ENCODE results near the gene AEBP2.
A peak's percentile ranks its signal among the peaks of the same experiment; 100 is the strongest.
"Not testable (repeated sequence)": the region's sequence is repeated elsewhere in the genome, so short reads cannot be mapped to it uniquely, and the experiment has no call there.

Gene AEBP2, protein sequence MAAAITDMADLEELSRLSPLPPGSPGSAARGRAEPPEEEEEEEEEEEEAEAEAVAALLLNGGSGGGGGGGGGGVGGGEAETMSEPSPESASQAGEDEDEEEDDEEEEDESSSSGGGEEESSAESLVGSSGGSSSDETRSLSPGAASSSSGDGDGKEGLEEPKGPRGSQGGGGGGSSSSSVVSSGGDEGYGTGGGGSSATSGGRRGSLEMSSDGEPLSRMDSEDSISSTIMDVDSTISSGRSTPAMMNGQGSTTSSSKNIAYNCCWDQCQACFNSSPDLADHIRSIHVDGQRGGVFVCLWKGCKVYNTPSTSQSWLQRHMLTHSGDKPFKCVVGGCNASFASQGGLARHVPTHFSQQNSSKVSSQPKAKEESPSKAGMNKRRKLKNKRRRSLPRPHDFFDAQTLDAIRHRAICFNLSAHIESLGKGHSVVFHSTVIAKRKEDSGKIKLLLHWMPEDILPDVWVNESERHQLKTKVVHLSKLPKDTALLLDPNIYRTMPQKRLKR

GRCh38 chr12:19439059-19440018 lies at the start of gene AEBP2:
AEBP2 (plus strand) TSS chr12:19439492; CDS start chr12:19439700, 208 bp downstream.
- TF ChIP-seq JUND (IDR thresholded peaks at IDR 0.05; ENCODE audit: low read depth) = no peak; the same call in 1 of the 2 replicates
- in situ Hi-C loops (cut with HindIII; ENCODE audit: low pct_unique_long_range_greater_than_20kb, low sequenced_read_pairs) = no loop called here
- peak; percentile 96 to 98 for DNase-seq (ENCODE audit: low read depth in 1 of 2, low spot score in 1 of 2)

DNA sequence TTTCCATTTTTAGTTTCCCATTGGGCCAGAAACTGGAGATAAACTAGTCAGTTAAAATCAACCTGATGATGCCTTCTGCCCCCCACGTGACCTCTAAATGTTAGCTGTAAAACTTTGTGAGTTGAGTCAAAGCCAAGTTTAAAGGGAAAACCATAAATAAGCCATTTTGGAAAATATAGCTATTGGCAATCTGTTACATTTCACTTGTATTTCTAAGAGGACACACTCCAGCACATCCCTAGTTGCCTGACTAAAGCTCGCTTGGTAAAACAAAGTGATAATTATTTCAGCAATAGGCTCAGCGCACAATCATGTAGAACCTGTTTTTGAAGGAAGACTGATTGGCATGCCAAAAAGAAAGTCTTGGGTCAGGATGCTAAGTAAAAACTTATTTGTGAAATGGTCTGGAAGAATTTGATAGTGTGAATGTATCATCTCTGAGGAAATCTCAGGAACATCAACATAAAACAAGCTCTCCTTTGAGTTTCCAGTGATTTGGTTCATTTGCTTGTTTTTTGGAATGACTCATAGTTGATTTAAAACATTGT lies 49.2 kb upstream of the AEBP2 start:
- in situ Hi-C loops (cut with HindIII; ENCODE audit: low pct_unique_long_range_greater_than_20kb, low sequenced_read_pairs) = no loop called here
- TF ChIP-seq JUND (IDR thresholded peaks at IDR 0.05; ENCODE audit: low read depth) = no peak
- no peak for DNase-seq (ENCODE audit: low read depth in 1 of 2, low spot score in 1 of 2)

GRCh38 chr12:19392644-19393043 lies 46.6 kb upstream of the AEBP2 start:
- DNase-seq (ENCODE audit: low read depth in 1 of 2, low spot score in 1 of 2); in situ Hi-C loops (cut with HindIII; ENCODE audit: low pct_unique_long_range_greater_than_20kb, low sequenced_read_pairs): not testable (repeated sequence)

DNA sequence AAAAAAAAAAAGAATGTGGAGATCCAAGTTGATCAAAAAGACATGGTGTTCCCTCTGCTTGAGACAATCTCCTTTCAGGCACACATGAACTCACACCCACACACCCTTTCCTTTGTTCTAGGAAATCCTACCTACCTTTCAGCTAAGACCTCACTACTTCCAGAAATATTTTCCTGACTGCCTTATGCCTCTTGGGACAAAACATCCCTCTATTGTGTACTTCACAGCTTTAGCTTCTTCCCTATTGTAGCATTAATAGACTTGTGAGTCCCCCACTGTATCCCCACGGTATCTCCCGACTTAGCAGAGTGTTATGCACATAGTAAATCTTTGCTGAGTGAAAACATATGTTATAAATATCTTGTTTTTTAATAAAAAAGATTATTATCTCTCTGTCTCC lies 44.9 kb upstream of the AEBP2 start:
- in situ Hi-C loops (cut with HindIII; ENCODE audit: low pct_unique_long_range_greater_than_20kb, low sequenced_read_pairs) = no loop called here
- TF ChIP-seq JUND (IDR thresholded peaks at IDR 0.05; ENCODE audit: low read depth) = no peak
- no peak for DNase-seq (ENCODE audit: low read depth in 1 of 2, low spot score in 1 of 2)

DNA sequence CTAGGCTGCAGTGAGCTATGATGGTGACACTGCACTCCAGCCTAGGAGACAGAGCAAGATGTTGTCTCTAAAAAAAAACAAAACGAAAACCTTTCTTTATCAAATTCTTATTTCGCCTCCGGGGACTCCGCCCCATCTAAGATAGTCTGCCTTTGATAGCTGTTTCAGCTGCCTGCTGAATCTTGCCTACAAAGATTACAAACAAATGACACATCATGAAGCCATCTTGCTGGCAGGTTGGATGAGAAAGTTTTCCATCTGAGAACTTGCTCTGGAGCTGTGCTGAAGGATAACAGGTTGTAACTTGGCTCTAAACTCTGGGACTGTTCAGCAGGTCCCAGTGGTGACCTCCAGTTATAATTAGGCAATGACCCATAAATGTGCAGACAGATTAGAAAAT lies 41.8 kb upstream of the AEBP2 start:
- DNase-seq (ENCODE audit: low read depth in 1 of 2, low spot score in 1 of 2) = no peak
- in situ Hi-C loops (cut with HindIII; ENCODE audit: low pct_unique_long_range_greater_than_20kb, low sequenced_read_pairs) = no loop called here
- TF ChIP-seq JUND (IDR thresholded peaks at IDR 0.05; ENCODE audit: low read depth) = no peak

GRCh38 chr12:19398376-19399363 lies 40.6 kb upstream of the AEBP2 start:
- no peak for DNase-seq (ENCODE audit: low read depth in 1 of 2, low spot score in 1 of 2)
- TF ChIP-seq JUND (IDR thresholded peaks at IDR 0.05; ENCODE audit: low read depth) = no peak
- in situ Hi-C loops (cut with HindIII; ENCODE audit: low pct_unique_long_range_greater_than_20kb, low sequenced_read_pairs) = no loop called here

DNA sequence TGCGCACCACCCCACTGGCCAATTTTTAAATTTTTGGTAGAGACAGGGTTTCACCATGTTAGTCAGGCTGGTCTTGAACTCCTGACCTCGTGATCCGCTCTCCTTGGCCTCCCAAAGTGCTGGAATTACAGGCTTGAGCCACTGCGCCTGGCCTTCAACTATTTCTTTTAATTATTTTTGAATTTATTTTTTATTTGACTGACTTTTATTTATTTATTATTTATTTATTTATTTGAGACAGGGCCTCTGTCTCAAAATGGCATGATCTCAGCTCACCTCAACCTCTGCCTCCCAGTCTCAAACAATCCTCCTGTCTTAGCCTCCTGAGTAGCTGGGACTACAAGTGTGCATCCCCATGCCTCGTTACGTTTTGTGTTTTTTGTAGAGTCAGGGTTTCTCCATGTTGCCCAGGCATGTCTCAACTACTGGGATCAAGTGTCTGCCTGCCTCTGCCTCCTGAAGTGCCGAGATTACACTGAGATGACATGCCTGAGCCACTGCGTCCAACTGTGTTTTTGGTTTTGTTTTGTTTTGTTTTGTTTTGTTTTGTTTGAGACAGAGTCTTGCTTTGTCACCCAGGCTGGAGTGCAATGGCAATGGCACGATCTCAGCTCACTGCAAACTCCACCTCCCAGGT lies 38.5 kb upstream of the AEBP2 start:
- in situ Hi-C loops (cut with HindIII; ENCODE audit: low pct_unique_long_range_greater_than_20kb, low sequenced_read_pairs); DNase-seq (ENCODE audit: low read depth in 1 of 2, low spot score in 1 of 2): not testable (repeated sequence)

DNA sequence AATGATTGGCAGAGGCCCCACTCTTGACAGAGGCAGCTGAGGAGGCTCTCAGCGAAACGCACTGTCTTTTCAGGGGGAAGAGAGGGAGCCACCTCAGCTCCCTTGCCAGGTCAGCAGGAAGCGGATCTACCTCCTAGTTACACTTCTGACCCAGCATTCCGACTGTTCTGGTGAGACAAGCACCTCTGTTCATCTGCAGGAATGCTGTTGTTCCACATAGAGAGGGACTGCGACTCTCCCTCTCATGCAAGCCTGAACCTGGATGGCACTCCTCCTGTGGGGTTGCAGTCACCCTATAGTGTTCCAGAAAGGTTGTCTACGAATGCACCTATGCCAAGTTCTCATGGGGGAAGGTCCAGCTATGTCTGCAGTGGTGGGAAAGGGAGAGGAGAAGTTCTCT lies 37.1 kb upstream of the AEBP2 start:
- in situ Hi-C loops (cut with HindIII; ENCODE audit: low pct_unique_long_range_greater_than_20kb, low sequenced_read_pairs) = no loop called here
- no peak for TF ChIP-seq JUND (IDR thresholded peaks at IDR 0.05; ENCODE audit: low read depth)
- DNase-seq (ENCODE audit: low read depth in 1 of 2, low spot score in 1 of 2) = peak in 1 of 2 experiments; percentile 31

DNA sequence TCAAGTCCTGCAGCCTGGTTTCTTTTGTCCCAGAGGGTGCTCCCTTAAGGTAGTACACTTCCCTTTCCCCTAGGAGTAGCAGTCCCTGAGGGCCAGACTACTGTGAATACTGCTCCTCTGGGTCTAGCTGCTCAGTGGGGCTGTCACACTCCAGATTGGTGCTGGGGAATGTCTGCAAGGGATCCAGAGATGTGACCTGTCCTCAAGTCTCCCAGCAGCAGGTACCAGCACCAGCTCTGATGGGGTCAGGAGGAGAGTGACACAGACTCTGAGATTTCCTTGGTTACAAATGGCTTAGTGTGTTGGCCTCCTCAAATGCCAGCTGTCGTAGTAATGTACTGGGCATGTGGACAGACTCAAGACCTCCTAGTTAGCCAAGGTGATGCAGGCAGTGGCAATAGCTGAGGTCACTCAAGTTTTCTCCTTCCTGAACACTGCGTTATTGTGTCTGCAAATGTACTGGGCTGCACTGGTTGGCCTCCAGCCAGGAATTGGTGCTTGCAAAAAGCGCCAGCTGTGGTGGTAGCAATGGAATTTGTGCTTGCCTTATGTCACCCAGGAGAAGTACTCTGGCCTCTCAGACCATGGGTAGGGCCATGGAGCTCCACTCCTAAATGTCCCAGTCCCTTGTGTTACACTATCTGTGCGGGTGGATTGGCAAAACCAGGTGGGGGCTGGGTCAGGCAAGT lies 36.4 kb upstream of the AEBP2 start:
- in situ Hi-C loops (cut with HindIII; ENCODE audit: low pct_unique_long_range_greater_than_20kb, low sequenced_read_pairs) = no loop called here
- peak in 1 of 2 experiments; percentile 22 for DNase-seq (ENCODE audit: low read depth in 1 of 2, low spot score in 1 of 2)
- TF ChIP-seq JUND (IDR thresholded peaks at IDR 0.05; ENCODE audit: low read depth) = no peak

GRCh38 chr12:19404242-19404880 lies 34.9 kb upstream of the AEBP2 start:
- in situ Hi-C loops (cut with HindIII; ENCODE audit: low pct_unique_long_range_greater_than_20kb, low sequenced_read_pairs) = no loop called here
- no peak for TF ChIP-seq JUND (IDR thresholded peaks at IDR 0.05; ENCODE audit: low read depth)
- no peak for DNase-seq (ENCODE audit: low read depth in 1 of 2, low spot score in 1 of 2)

Measured in T47D (cell line).